K562 (cell line): ENCODE measurements around the gene WWC2. TPM values are rescaled to one million over a fixed set of nuclear protein-coding genes. Genes with fewer than 3 reads are reported as not detected.

ENCODE experiments used
- ARID2 ChIP-seq: fragments of 450-650 bp; IDR thresholded peaks from 2 replicates; pipeline ENCODE4 v1.6.1; 2017; ENCODE audit warnings: antibody characterized with exemption, mild to moderate bottlenecking
- CC2D1A ChIP-seq: fragments of 450-650 bp; IDR thresholded peaks from 2 replicates; pipeline ENCODE4 v1.6.1; 2017; ENCODE audit warnings: mild to moderate bottlenecking
- DDX20 ChIP-seq: fragments of 450-650 bp; IDR thresholded peaks from 2 replicates; pipeline ENCODE4 v1.6.1; 2016; ENCODE audit warnings: missing genetic modification characterization, low read depth, mild to moderate bottlenecking, missing compliant biosample characterization, moderate library complexity
- FOS ChIP-seq: IDR thresholded peaks from 3 replicates; pipeline ENCODE4 v1.6.1; 2011; ENCODE audit not compliant: insufficient read length; ENCODE audit errors: extremely low read depth
- FUS ChIP-seq: fragments of 200-400 bp; formaldehyde crosslinking; optimal IDR thresholded peaks from 2 replicates; pipeline ENCODE3; 2017; ENCODE audit warnings: low read depth, low read length
- JUN ChIP-seq, 2 experiments: sonication (generic) in 1 of 2; formaldehyde crosslinking in 1 of 2; IDR thresholded peaks; 2 replicates each; pipeline versions ENCODE4 v1.6.1 to v1.8.0; 2012 to 2022; ENCODE audit warnings: borderline replicate concordance in 2 of 2, mild to moderate bottlenecking in 2 of 2, improper control_type of control experiment in 1 of 2, low read depth in 1 of 2, low read length in 1 of 2, missing genetic modification reagents in 1 of 2
- MAFK ChIP-seq: IDR thresholded peaks from 2 replicates; pipeline ENCODE4 v1.6.1; 2011; ENCODE audit warnings: low read length, improper control_type of control experiment
- MCM7 ChIP-seq, 2 experiments: fragments of 450-650 bp; IDR thresholded peaks; 2 replicates each; pipeline ENCODE4 v1.6.1; 2016 to 2018
- MTA1 ChIP-seq: fragments of 450-650 bp; IDR thresholded peaks from 2 replicates; pipeline ENCODE4 v1.6.1; 2017; ENCODE audit warnings: borderline replicate concordance
- NR2C1 ChIP-seq, 2 experiments: fragments of 450-650 bp; IDR thresholded peaks; 2 replicates each; pipeline ENCODE4 v1.6.1; 2017; ENCODE audit warnings: mild to moderate bottlenecking in 2 of 2, antibody characterized with exemption in 1 of 2, inconsistent platforms in 1 of 2, missing compliant biosample characterization in 1 of 2, missing genetic modification characterization in 1 of 2
- RAD51 ChIP-seq: fragments of 450-650 bp; IDR thresholded peaks from 2 replicates; pipeline ENCODE4 v1.7.1; 2016; ENCODE audit warnings: low read depth, mild to moderate bottlenecking, borderline replicate concordance
- RBM15 ChIP-seq: fragments of 200-400 bp; formaldehyde crosslinking; IDR thresholded peaks from 2 replicates; pipeline ENCODE4 v1.6.1; 2018; ENCODE audit warnings: mild to moderate bottlenecking, low read length, moderate library complexity; ENCODE audit not compliant: insufficient read depth
- RBM34 ChIP-seq: fragments of 200-400 bp; formaldehyde crosslinking; IDR thresholded peaks from 2 replicates; pipeline ENCODE4 v1.6.1; 2018; ENCODE audit warnings: low read length, borderline replicate concordance; ENCODE audit not compliant: insufficient read depth
- SAP30 ChIP-seq: fragments of 200-600 bp; sonication (generic); IDR thresholded peaks from 2 replicates; pipeline ENCODE4 v1.6.1; 2012; ENCODE audit warnings: borderline replicate concordance, low read depth, mild to moderate bottlenecking, moderate library complexity, low read length, control low read depth, inconsistent platforms; ENCODE audit not compliant: insufficient read depth, poor library complexity, severe bottlenecking
- SMARCE1 ChIP-seq: fragments of 450-650 bp; IDR thresholded peaks from 2 replicates; pipeline ENCODE4 v1.7.1; 2016; ENCODE audit warnings: mild to moderate bottlenecking
- SRSF1 ChIP-seq: fragments of 200-400 bp; formaldehyde crosslinking; IDR thresholded peaks from 2 replicates; pipeline ENCODE4 v1.6.1; 2017; ENCODE audit warnings: mild to moderate bottlenecking, low read depth, low read length, moderate library complexity
- VEZF1 ChIP-seq: fragments of 200-800 bp; sonication (Bioruptor generic); IDR thresholded peaks from 2 replicates; pipeline ENCODE4 v1.6.1; 2017; ENCODE audit warnings: missing genetic modification characterization, missing compliant biosample characterization
- WHSC1 ChIP-seq: IDR thresholded peaks from one replicate; pipeline ENCODE4 v1.6.1; 2012; ENCODE audit warnings: low read length, control low read depth, inconsistent platforms
- YY1 ChIP-seq, 3 experiments: IDR thresholded peaks; 2 replicates each; pipeline ENCODE4 v1.6.1; 2011; ENCODE audit warnings: low read length in 2 of 3, mild to moderate bottlenecking in 2 of 3, moderate library complexity in 2 of 3, borderline replicate concordance in 1 of 3, control low read depth in 1 of 3, low read depth in 1 of 3; ENCODE audit not compliant: insufficient read depth in 3 of 3, insufficient replicate concordance in 2 of 3, control insufficient read depth in 1 of 3, insufficient read length in 1 of 3; ENCODE audit errors: extremely low read depth in 1 of 3
- ZNF12 ChIP-seq: sonication (generic); formaldehyde crosslinking; IDR thresholded peaks from 2 replicates; pipeline ENCODE4 v1.4.0; 2020; ENCODE audit warnings: mild to moderate bottlenecking, missing genetic modification reagents
- ZNF217 ChIP-seq: sonication (generic); formaldehyde crosslinking; IDR thresholded peaks from 2 replicates; pipeline ENCODE4 v1.8.0; 2022; ENCODE audit warnings: mild to moderate bottlenecking, missing genetic modification reagents
- ZNF24 ChIP-seq: fragments of 450-650 bp; IDR thresholded peaks from 2 replicates; pipeline ENCODE4 v1.6.1; 2016
- ZNF316 ChIP-seq: fragments of 450-650 bp; IDR thresholded peaks from 2 replicates; pipeline ENCODE4 v1.6.1; 2016
- ZNF766 ChIP-seq: fragments of 200-800 bp; sonication (Bioruptor generic); conservative IDR thresholded peaks from 2 replicates; pipeline ENCODE4 v1.6.1; 2016; ENCODE audit warnings: missing genetic modification characterization, missing compliant biosample characterization
- ZNF830 ChIP-seq: fragments of 250-450 bp; sonication (Bioruptor Pico); IDR thresholded peaks from 2 replicates; pipeline ENCODE4 v1.5.0; 2021; ENCODE audit warnings: mild to moderate bottlenecking
- polyA plus RNA-seq, 8 experiments: library from polyadenylated mRNA; depleted of rRNA in 4 of 8; stranded (reverse) in 5 of 8; unstranded in 3 of 8; fragments of >200 nt; fragmentation: Nextera tagmentation in 2 of 8; fragmentation: Illumina TruSeq in 1 of 8; extraction: Ambion mirVana in 2 of 8; extraction: Trizol in 1 of 8; gene quantifications; 2 replicates each; pipeline versions ENCODE4 v1.2.1 to v1.2.3, GENCODE V29; 2011 to 2014; ENCODE audit warnings: inconsistent platforms in 1 of 8, missing spikeins in 1 of 8
- total RNA-seq, 7 experiments: library from RNA; depleted of rRNA in 6 of 7; stranded (reverse); fragments of >200 nt in 6 of 7; fragmentation: Illumina TruSeq in 2 of 7; extraction: Trizol in 2 of 7; gene quantifications; 2 replicates each; pipeline versions ENCODE4 v1.2.1 to v1.2.3, GENCODE V29; 2011 to 2021; ENCODE audit warnings: low replicate concordance in 1 of 7
- TF ChIP-seq, protein P1 (sequence below): fragments of 250-450 bp; sonication (Bioruptor Pico); IDR thresholded peaks from 2 replicates; pipeline ENCODE4 v1.8.0; 2021; ENCODE audit warnings: moderate library complexity, mild to moderate bottlenecking, inconsistent platforms
- TF ChIP-seq, protein P2 (sequence below): fragments of 450-650 bp; formaldehyde crosslinking; IDR thresholded peaks from 2 replicates; pipeline ENCODE4 v1.4.0; 2020; ENCODE audit warnings: mild to moderate bottlenecking

The WWC2 gene
- total and polyA plus RNA-seq, 9 of the 15 experiments (the other 6 are each of a cell fraction or from before 2014, with no cell fraction given) = 3.7 to 39.4 (median 19.6) TPM

DNA sequence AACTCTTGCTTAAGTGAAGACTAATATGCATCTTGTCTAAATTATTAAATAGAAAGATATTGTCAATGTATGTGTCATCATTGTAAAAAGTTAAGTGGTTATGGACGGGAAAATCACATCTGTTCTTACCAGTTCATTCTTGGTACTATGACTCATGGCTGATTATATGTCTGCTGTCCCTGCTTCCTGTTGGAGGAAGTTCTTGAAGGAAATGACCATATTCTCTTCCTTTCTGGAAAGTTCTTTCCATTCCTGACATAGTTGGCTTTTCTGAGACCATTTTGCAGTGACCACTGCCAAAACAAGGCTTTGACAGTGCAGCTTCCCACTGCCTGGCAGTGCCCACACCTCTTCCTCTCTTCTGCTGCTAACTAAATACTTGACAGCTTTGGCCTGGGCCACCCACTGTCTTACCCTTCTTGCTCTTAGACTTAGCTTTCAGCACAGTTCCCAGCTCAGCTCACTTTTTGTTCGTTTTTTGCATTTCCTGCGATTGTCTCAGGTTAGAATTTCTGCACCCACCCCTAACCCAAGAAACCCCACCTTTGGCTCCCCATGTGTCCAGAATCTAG, 236.4 kb downstream of the WWC2 start (continued):
- TF ChIP-seq RBM34 (no peak), FOS (peak; percentile 18), MTA1 (no peak), JUN (IDR thresholded peaks at IDR 0.05; ENCODE audit: borderline replicate concordance, low read depth, low read length) (peak; percentile 60; the same call in 1 of the 2 replicates), JUN (CRISPR knock-in tag; IDR thresholded peaks at IDR 0.05; ENCODE audit: borderline replicate concordance) (no peak), MCM7 (IDR thresholded peaks at IDR 0.05) (no peak), SMARCE1 (0 out of 2 replicates have a peak, but pooled peaks have one; percentile 46), WHSC1 (no peak), RBM15 (no peak), ZNF24 (no peak), RAD51 (no peak), FUS (no peak), MAFK (no peak), SAP30 (no peak), ZNF12 (CRISPR knock-in tag) (no peak), SRSF1 (no peak), ZNF217 (CRISPR knock-in tag) (no peak), VEZF1 (CRISPR knock-in tag) (no peak), ZNF766 (CRISPR knock-in tag) (no peak), NR2C1 (IDR thresholded peaks at IDR 0.05) (no peak), NR2C1 (tag; IDR thresholded peaks at IDR 0.05) (0 out of 2 replicates have a peak, but pooled peaks have one; percentile 41), YY1 (IDR thresholded peaks at IDR 0.05; ENCODE audit: borderline replicate concordance in 1 of 3, control insufficient read depth in 1 of 3, extremely low read depth in 1 of 3, insufficient read depth in 3 of 3, insufficient read length in 1 of 3, insufficient replicate concordance in 2 of 3, low read depth in 1 of 3, low read length in 2 of 3) (no peak), ZNF316 (no peak), DDX20 (tag) (0 out of 2 replicates have a peak, but pooled peaks have one; percentile 27), ZNF830 (CRISPR knock-in tag) (no peak), CC2D1A (no peak), ARID2 (no peak)
- TF ChIP-seq, protein P1, sequence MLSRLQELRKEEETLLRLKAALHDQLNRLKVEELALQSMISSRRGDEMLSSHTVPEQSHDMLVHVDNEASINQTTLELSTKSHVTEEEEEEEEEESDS (CRISPR knock-in tag) = no peak
- TF ChIP-seq, protein P2, sequence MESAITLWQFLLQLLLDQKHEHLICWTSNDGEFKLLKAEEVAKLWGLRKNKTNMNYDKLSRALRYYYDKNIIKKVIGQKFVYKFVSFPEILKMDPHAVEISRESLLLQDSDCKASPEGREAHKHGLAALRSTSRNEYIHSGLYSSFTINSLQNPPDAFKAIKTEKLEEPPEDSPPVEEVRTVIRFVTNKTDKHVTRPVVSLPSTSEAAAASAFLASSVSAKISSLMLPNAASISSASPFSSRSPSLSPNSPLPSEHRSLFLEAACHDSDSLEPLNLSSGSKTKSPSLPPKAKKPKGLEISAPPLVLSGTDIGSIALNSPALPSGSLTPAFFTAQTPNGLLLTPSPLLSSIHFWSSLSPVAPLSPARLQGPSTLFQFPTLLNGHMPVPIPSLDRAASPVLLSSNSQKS = no peak
